ENCODE measurements around the gene MYCBP.

- TF ChIP-seq CTCF (conservative IDR thresholded peaks at IDR 0.05; ENCODE audit: low read length) (no peak), EZH2phosphoT487 (IDR thresholded peaks at IDR 0.05; ENCODE audit: borderline replicate concordance, low read depth, low read length) (no peak)
These were observed 35.7 kb upstream of the MYCBP start for GRCh38 chr1:38908821-38909220.

Data from OCI-LY7 (cell line).